SK-N-SH treated with all-trans-retinoic acid at 6 μM for 48 hours (cell line): ENCODE results near the gene GPR61.

Experiments used
- ATAC-seq: fragments of 200-7000 bp; cut with Tn5 transposase; 3 replicates; pipeline ENCODE4 v1.9.1; 2020; ENCODE audit warnings: mild to moderate bottlenecking, moderate library complexity
- ARNTL ChIP-seq: fragments of 450-650 bp; formaldehyde crosslinking; IDR thresholded peaks from 2 replicates; pipeline ENCODE4 v1.5.0; 2020; ENCODE audit warnings: low read depth, mild to moderate bottlenecking, moderate library complexity, borderline replicate concordance
- CREB5 ChIP-seq: fragments of 250-450 bp; sonication (Bioruptor Pico); IDR thresholded peaks from 2 replicates; pipeline ENCODE4 v1.5.1; 2020; ENCODE audit warnings: low read depth, mild to moderate bottlenecking, moderate library complexity
- CSDC2 ChIP-seq: fragments of 250-450 bp; sonication (Bioruptor Pico); IDR thresholded peaks from 2 replicates; pipeline ENCODE4 v1.5.0; 2020; ENCODE audit warnings: mild to moderate bottlenecking, moderate library complexity
- CSRNP3 ChIP-seq: fragments of 250-450 bp; sonication (Bioruptor Pico); IDR thresholded peaks from 2 replicates; pipeline ENCODE4 v1.5.1; 2021; ENCODE audit warnings: mild to moderate bottlenecking, moderate library complexity
- GLIS3 ChIP-seq: fragments of 250-450 bp; sonication (Bioruptor Pico); IDR thresholded peaks from 2 replicates; pipeline ENCODE4 v1.5.0; 2020; ENCODE audit warnings: mild to moderate bottlenecking, moderate library complexity
- ISL1 ChIP-seq: fragments of 250-450 bp; sonication (Bioruptor Pico); IDR thresholded peaks from 2 replicates; pipeline ENCODE4 v2.1.2; 2022; ENCODE audit warnings: mild to moderate bottlenecking, moderate library complexity
- OSR1 ChIP-seq: fragments of 250-450 bp; sonication (Bioruptor Pico); IDR thresholded peaks from 2 replicates; pipeline ENCODE4 v1.8.0; 2022; ENCODE audit warnings: moderate library complexity, mild to moderate bottlenecking, inconsistent platforms
- PATZ1 ChIP-seq: fragments of 250-450 bp; sonication (Bioruptor Pico); IDR thresholded peaks from 2 replicates; pipeline ENCODE4 v1.8.0; 2020; ENCODE audit warnings: mild to moderate bottlenecking, moderate library complexity, borderline replicate concordance
- POU6F1 ChIP-seq: fragments of 250-450 bp; sonication (Bioruptor Pico); IDR thresholded peaks from 2 replicates; pipeline ENCODE4 v1.8.0; 2021; ENCODE audit warnings: low read depth, mild to moderate bottlenecking, moderate library complexity, borderline replicate concordance
- RARB ChIP-seq: fragments of 250-450 bp; sonication (Bioruptor Pico); IDR thresholded peaks from 2 replicates; pipeline ENCODE4 v1.8.0; 2021; ENCODE audit warnings: mild to moderate bottlenecking, moderate library complexity
- SNAI2 ChIP-seq: fragments of 250-450 bp; sonication (Bioruptor Pico); IDR thresholded peaks from 2 replicates; pipeline ENCODE4 v1.5.0; 2020; ENCODE audit warnings: mild to moderate bottlenecking, moderate library complexity
- TCF4 ChIP-seq: fragments of 250-450 bp; sonication (Bioruptor Pico); IDR thresholded peaks from 2 replicates; pipeline ENCODE4 v1.8.0; 2021; ENCODE audit warnings: mild to moderate bottlenecking, moderate library complexity, borderline replicate concordance
- TOX ChIP-seq: fragments of 250-450 bp; sonication (Bioruptor Pico); IDR thresholded peaks from 2 replicates; pipeline ENCODE4 v1.8.0; 2021; ENCODE audit warnings: mild to moderate bottlenecking, moderate library complexity, borderline replicate concordance
- TSHZ2 ChIP-seq: fragments of 250-450 bp; sonication (Bioruptor Pico); IDR thresholded peaks from 2 replicates; pipeline ENCODE4 v1.5.0; 2020; ENCODE audit warnings: mild to moderate bottlenecking, moderate library complexity
- ZC3H10 ChIP-seq: fragments of 250-450 bp; sonication (Bioruptor Pico); IDR thresholded peaks from 2 replicates; pipeline ENCODE4 v1.5.1; 2021; ENCODE audit warnings: mild to moderate bottlenecking, moderate library complexity
- ZNF565 ChIP-seq: fragments of 450-650 bp; formaldehyde crosslinking; conservative IDR thresholded peaks from 2 replicates; pipeline ENCODE4 v1.5.0; 2020; ENCODE audit warnings: low read depth, mild to moderate bottlenecking, moderate library complexity
- ZNF70 ChIP-seq: fragments of 450-650 bp; formaldehyde crosslinking; IDR thresholded peaks from 2 replicates; pipeline ENCODE4 v1.5.0; 2020; ENCODE audit warnings: mild to moderate bottlenecking, moderate library complexity
- ZNF8 ChIP-seq: fragments of 450-650 bp; formaldehyde crosslinking; IDR thresholded peaks from 2 replicates; pipeline ENCODE4 v1.5.0; 2020; ENCODE audit warnings: mild to moderate bottlenecking, moderate library complexity

GPR61 gene

GRCh38 chr1:109500941-109501381, 38.7 kb upstream of the GPR61 start:
- no peak for TF ChIP-seq RARB (CRISPR knock-in tag)
- peak; percentile 40 for ATAC-seq

GRCh38 chr1:109501644-109502363, 37.9 kb upstream of the GPR61 start:
- no peak for ATAC-seq
- TF ChIP-seq ISL1 (CRISPR knock-in tag) (no peak), RARB (CRISPR knock-in tag) (no peak), CREB5 (CRISPR knock-in tag) (no peak), ARNTL (no peak), TCF4 (CRISPR knock-in tag) (no peak)

GRCh38 chr1:109502364-109502851, 37.3 kb upstream of the GPR61 start:
- TF ChIP-seq TOX (no peak), SNAI2 (no peak), ZNF8 (no peak), ARNTL (no peak), GLIS3 (CRISPR knock-in tag) (no peak), CSDC2 (CRISPR knock-in tag) (no peak), TSHZ2 (CRISPR knock-in tag) (no peak), RARB (CRISPR knock-in tag) (no peak), TCF4 (CRISPR knock-in tag) (no peak), ZC3H10 (CRISPR knock-in tag) (no peak), PATZ1 (CRISPR knock-in tag) (no peak), ZNF70 (CRISPR knock-in tag) (no peak), OSR1 (CRISPR knock-in tag) (no peak), CSRNP3 (no peak), ISL1 (CRISPR knock-in tag) (no peak)
- no peak for ATAC-seq

- TF ChIP-seq RARB (CRISPR knock-in tag): no peak
- TF ChIP-seq ZNF565: no peak
- TF ChIP-seq GLIS3 (CRISPR knock-in tag): no peak
- TF ChIP-seq, all 23 proteins: peak for 0
- no peak for ATAC-seq
These were observed 35.7 kb upstream of the GPR61 start for GRCh38 chr1:109503935-109504334.

- no peak for ATAC-seq
- TF ChIP-seq SNAI2 (no peak), POU6F1 (no peak)
These were observed 34.7 kb upstream of the GPR61 start for GRCh38 chr1:109504974-109505373.
